ENCODE results near the gene PDCD2. TPM values are rescaled to one million over a fixed set of nuclear protein-coding genes. Genes with fewer than 3 reads are reported as not detected.

The PDCD2 gene
- total RNA-seq, 1 experiment from 2014 or later = 132 TPM

DNA sequence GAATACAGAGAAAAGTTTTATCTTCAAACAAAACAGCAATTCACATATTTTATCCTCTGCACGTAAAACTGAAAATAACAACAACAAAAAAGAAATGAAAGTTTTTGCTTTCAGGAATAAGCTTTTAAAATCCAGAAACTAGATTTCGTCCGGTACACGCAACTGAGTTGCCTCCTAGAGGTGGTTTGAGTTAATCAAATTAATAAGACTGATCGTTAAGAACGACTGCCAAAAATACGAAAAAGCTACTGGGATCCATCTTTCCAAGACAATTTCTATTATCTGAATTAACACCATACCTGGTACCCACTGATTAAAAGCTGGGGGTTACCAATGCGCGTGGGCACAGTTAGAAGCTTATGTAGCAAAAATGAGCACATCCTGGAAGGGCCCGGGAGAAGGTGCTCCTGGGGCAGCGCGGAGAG lies 669 bp downstream of the PDCD2 start (continued):
- TF ChIP-seq, protein P1, sequence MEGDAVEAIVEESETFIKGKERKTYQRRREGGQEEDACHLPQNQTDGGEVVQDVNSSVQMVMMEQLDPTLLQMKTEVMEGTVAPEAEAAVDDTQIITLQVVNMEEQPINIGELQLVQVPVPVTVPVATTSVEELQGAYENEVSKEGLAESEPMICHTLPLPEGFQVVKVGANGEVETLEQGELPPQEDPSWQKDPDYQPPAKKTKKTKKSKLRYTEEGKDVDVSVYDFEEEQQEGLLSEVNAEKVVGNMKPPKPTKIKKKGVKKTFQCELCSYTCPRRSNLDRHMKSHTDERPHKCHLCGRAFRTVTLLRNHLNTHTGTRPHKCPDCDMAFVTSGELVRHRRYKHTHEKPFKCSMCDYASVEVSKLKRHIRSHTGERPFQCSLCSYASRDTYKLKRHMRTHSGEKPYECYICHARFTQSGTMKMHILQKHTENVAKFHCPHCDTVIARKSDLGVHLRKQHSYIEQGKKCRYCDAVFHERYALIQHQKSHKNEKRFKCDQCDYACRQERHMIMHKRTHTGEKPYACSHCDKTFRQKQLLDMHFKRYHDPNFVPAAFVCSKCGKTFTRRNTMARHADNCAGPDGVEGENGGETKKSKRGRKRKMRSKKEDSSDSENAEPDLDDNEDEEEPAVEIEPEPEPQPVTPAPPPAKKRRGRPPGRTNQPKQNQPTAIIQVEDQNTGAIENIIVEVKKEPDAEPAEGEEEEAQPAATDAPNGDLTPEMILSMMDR (IDR thresholded peaks at IDR 0.05) = no peak
- no peak for TF ChIP-seq SMAD4 (CRISPR knock-in tag; IDR thresholded peaks at IDR 0.05)

DNA sequence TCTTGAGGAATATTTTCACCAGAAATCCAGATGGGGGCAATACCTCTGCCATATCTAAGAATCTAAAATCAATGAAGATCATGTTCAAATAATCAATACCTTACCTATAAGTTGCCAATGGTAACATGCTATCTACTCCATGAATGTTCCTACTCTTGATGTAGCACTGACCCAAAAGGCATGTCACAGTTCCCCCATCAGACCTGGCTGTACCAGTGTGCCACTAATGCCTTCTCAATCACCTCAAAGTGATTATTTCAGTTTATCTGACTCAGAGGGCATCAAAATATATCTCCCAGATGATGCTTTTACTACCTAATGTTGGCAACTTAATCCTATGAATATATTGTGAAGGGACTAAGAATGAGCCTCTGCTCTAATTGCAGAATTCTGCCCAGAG lies 5.5 kb downstream of the PDCD2 start:
- Mint-ChIP-seq H3K27ac (no peak overlapping the region), H3K4me1 (peaks cover 7% of the 10 kb centered on the region), H3K9me3 (no peaks in the 10 kb centered on the region), H3K4me3 (no peak overlapping the region), H3K27me3 (ENCODE audit: low read depth) (no peaks in the 10 kb centered on the region), H3K36me3 (peaks cover 58% of the 10 kb centered on the region)
- POLR2A ChIA-PET = no interaction called here
- ATAC-seq (no peak), DNase-seq (ENCODE audit: low spot score) (no peak)
- CTCF ChIA-PET = no interaction called here
- TF ChIP-seq MYBL2 (CRISPR knock-in tag; IDR thresholded peaks at IDR 0.05) (no peak), ETV6 (CRISPR knock-in tag; IDR thresholded peaks at IDR 0.05) (no peak), NFATC4 (CRISPR knock-in tag; IDR thresholded peaks at IDR 0.05) (no peak), TP53 (CRISPR knock-in tag; IDR thresholded peaks at IDR 0.05) (no peak), CREB1 (CRISPR knock-in tag; IDR thresholded peaks at IDR 0.05) (no peak), GTF2I (CRISPR knock-in tag; conservative IDR thresholded peaks at IDR 0.05) (no peak), TEAD4 (CRISPR knock-in tag; IDR thresholded peaks at IDR 0.05) (no peak)
- TF ChIP-seq, protein P2, sequence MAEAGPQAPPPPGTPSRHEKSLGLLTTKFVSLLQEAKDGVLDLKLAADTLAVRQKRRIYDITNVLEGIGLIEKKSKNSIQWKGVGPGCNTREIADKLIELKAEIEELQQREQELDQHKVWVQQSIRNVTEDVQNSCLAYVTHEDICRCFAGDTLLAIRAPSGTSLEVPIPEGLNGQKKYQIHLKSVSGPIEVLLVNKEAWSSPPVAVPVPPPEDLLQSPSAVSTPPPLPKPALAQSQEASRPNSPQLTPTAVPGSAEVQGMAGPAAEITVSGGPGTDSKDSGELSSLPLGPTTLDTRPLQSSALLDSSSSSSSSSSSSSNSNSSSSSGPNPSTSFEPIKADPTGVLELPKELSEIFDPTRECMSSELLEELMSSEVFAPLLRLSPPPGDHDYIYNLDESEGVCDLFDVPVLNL (CRISPR knock-in tag; IDR thresholded peaks at IDR 0.05; ENCODE audit: borderline replicate concordance, low read depth) = no peak
- TF ChIP-seq, protein P1 (IDR thresholded peaks at IDR 0.05) = no peak
- TF ChIP-seq, protein P3, sequence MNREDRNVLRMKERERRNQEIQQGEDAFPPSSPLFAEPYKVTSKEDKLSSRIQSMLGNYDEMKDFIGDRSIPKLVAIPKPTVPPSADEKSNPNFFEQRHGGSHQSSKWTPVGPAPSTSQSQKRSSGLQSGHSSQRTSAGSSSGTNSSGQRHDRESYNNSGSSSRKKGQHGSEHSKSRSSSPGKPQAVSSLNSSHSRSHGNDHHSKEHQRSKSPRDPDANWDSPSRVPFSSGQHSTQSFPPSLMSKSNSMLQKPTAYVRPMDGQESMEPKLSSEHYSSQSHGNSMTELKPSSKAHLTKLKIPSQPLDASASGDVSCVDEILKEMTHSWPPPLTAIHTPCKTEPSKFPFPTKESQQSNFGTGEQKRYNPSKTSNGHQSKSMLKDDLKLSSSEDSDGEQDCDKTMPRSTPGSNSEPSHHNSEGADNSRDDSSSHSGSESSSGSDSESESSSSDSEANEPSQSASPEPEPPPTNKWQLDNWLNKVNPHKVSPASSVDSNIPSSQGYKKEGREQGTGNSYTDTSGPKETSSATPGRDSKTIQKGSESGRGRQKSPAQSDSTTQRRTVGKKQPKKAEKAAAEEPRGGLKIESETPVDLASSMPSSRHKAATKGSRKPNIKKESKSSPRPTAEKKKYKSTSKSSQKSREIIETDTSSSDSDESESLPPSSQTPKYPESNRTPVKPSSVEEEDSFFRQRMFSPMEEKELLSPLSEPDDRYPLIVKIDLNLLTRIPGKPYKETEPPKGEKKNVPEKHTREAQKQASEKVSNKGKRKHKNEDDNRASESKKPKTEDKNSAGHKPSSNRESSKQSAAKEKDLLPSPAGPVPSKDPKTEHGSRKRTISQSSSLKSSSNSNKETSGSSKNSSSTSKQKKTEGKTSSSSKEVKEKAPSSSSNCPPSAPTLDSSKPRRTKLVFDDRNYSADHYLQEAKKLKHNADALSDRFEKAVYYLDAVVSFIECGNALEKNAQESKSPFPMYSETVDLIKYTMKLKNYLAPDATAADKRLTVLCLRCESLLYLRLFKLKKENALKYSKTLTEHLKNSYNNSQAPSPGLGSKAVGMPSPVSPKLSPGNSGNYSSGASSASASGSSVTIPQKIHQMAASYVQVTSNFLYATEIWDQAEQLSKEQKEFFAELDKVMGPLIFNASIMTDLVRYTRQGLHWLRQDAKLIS (CRISPR knock-in tag; IDR thresholded peaks at IDR 0.05; ENCODE audit: borderline replicate concordance) = no peak
- TF ChIP-seq, protein P4, sequence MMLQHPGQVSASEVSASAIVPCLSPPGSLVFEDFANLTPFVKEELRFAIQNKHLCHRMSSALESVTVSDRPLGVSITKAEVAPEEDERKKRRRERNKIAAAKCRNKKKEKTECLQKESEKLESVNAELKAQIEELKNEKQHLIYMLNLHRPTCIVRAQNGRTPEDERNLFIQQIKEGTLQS (CRISPR knock-in tag; conservative IDR thresholded peaks at IDR 0.05) = no peak
- TF ChIP-seq, protein P5, sequence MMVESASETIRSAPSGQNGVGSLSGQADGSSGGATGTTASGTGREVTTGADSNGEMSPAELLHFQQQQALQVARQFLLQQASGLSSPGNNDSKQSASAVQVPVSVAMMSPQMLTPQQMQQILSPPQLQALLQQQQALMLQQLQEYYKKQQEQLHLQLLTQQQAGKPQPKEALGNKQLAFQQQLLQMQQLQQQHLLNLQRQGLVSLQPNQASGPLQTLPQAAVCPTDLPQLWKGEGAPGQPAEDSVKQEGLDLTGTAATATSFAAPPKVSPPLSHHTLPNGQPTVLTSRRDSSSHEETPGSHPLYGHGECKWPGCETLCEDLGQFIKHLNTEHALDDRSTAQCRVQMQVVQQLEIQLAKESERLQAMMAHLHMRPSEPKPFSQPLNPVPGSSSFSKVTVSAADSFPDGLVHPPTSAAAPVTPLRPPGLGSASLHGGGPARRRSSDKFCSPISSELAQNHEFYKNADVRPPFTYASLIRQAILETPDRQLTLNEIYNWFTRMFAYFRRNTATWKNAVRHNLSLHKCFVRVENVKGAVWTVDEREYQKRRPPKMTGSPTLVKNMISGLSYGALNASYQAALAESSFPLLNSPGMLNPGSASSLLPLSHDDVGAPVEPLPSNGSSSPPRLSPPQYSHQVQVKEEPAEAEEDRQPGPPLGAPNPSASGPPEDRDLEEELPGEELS (CRISPR knock-in tag; IDR thresholded peaks at IDR 0.05) = no peak
